HCT116 (cell line): ENCODE measurements around the gene RADIL.

Source experiments
- CTCF ChIP-seq, 3 experiments: fragments of 200-600 bp in 1 of 3; sonication (generic) in 1 of 3; IDR thresholded peaks in 2 of 3; conservative IDR thresholded peaks in 1 of 3; 2 replicates each; pipeline ENCODE4 v1.5.1; 2012 to 2017; ENCODE audit warnings: low read depth in 2 of 3, low read length in 2 of 3, antibody characterized with exemption in 1 of 3, borderline replicate concordance in 1 of 3, control low read depth in 1 of 3, mild to moderate bottlenecking in 1 of 3, mixed read lengths in 1 of 3, mixed run types in 1 of 3, moderate library complexity in 1 of 3; ENCODE audit not compliant: insufficient read depth in 1 of 3
- ELF1 ChIP-seq: IDR thresholded peaks from 2 replicates; pipeline ENCODE4 v1.6.1; 2012; ENCODE audit warnings: low read depth, borderline replicate concordance
- POLR2A ChIP-seq: IDR thresholded peaks from 2 replicates; pipeline ENCODE4 v1.7.0; 2011; ENCODE audit warnings: borderline replicate concordance; ENCODE audit not compliant: insufficient read depth, insufficient read length; ENCODE audit errors: extremely low read depth
- POLR2AphosphoS5 ChIP-seq: IDR thresholded peaks from 2 replicates; pipeline ENCODE4 v1.6.1; 2011; ENCODE audit warnings: mild to moderate bottlenecking, low read depth, low read length, moderate library complexity
- SP1 ChIP-seq: IDR thresholded peaks from 2 replicates; pipeline ENCODE4 v1.6.1; 2012; ENCODE audit warnings: low read depth
- ZFX ChIP-seq: fragments of 450-650 bp; IDR thresholded peaks from 2 replicates; pipeline ENCODE4 v1.6.1; 2017

GRCh38 chr7:4774658-4775249 is 108.8 kb downstream of the RADIL start:
- TF ChIP-seq ELF1 (no peak), CTCF (IDR thresholded peaks at IDR 0.05 in 2 of 3, conservative IDR thresholded peaks at IDR 0.05 in 1 of 3; ENCODE audit: borderline replicate concordance in 1 of 3, insufficient read depth in 1 of 3, low read depth in 2 of 3, low read length in 2 of 3) (no peak), POLR2A (no peak), POLR2AphosphoS5 (no peak), ZFX (peak; percentile 22; the same call in 1 of the 2 replicates), SP1 (no peak)
